Measurements from ENCODE around the gene BCAS1. TPM values are rescaled to one million over a fixed set of nuclear protein-coding genes. Genes with fewer than 3 reads are reported as not detected.

BCAS1 gene
- total RNA-seq, 1 experiment from 2014 or later, result 1.8 TPM

GRCh38 chr20:53942973-53943372 is 127.4 kb downstream of the BCAS1 start:
- Histone ChIP-seq H3K4me3 (no peak overlapping the region), H3K4me1 (replicated peaks) (peaks cover 30% of the 10 kb centered on the region), H3K36me3 (no peaks in the 10 kb centered on the region), H3K27me3 (replicated peaks) (no peaks in the 10 kb centered on the region), H3K9me3 (replicated peaks) (no peaks in the 10 kb centered on the region), H3K27ac (no peak overlapping the region)
- no peak for DNase-seq (ENCODE audit: low read depth in 1 of 2, low spot score in 2 of 2)

- H3K9me3 ChIP-seq (replicated peaks), result no peaks in the 10 kb centered on the region
- no peak overlapping the region for H3K27ac ChIP-seq
- no peak for DNase-seq (ENCODE audit: low read depth in 1 of 2, low spot score in 2 of 2)
- peaks cover 30% of the 10 kb centered on the region for H3K4me1 ChIP-seq (replicated peaks)
- H3K4me3 ChIP-seq, result no peak overlapping the region
- no peaks in the 10 kb centered on the region for H3K27me3 ChIP-seq (replicated peaks)
- H3K36me3 ChIP-seq, result no peaks in the 10 kb centered on the region
Observed at GRCh38 chr20:53942472-53942816, 128.0 kb downstream of the BCAS1 start.

DNA sequence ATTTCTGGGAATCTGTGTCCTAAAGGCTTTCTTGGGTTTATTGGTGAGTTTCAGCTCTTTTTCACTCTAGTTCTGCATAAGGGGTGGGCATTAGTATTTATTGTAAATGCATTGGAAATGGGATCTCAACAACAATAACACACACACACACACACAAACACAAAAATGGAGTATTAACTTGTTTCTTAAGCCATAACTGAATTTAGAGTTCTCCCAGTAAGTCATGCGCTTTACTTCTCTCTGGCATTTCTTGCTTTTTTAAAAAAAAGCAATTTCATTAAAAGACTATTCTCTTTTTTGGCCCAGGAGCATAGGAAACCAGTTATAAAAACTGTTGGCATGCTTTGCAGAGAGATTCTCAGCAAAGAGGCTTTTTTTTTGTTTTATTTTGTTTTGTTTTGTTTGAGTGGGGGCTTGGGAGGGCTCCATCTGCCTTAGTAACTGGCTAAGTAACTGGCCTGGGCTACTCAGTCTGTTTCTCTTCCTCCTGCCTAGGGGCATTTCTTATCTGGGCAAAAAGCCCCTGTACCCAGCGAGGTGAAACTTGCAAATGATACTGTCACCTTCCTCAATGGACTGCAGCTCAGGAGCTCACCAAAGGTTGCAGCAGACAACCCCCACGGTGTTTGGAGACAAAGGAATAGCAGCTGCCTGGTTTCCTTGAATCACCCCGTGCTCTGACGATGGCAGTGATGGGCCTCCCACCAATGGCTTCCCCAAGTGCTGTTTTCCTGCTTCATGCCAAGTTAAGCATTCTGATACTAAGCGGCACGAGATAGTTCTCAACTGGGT is 128.5 kb downstream of the BCAS1 start:
- Histone ChIP-seq H3K4me3 (no peak overlapping the region), H3K9me3 (replicated peaks) (no peaks in the 10 kb centered on the region), H3K27me3 (replicated peaks) (no peaks in the 10 kb centered on the region), H3K27ac (peak overlapping the region; percentile 95), H3K36me3 (no peaks in the 10 kb centered on the region), H3K4me1 (replicated peaks) (peaks cover 30% of the 10 kb centered on the region)
- peak in 1 of 2 experiments; percentile 22 for DNase-seq (ENCODE audit: low read depth in 1 of 2, low spot score in 2 of 2)

DNA sequence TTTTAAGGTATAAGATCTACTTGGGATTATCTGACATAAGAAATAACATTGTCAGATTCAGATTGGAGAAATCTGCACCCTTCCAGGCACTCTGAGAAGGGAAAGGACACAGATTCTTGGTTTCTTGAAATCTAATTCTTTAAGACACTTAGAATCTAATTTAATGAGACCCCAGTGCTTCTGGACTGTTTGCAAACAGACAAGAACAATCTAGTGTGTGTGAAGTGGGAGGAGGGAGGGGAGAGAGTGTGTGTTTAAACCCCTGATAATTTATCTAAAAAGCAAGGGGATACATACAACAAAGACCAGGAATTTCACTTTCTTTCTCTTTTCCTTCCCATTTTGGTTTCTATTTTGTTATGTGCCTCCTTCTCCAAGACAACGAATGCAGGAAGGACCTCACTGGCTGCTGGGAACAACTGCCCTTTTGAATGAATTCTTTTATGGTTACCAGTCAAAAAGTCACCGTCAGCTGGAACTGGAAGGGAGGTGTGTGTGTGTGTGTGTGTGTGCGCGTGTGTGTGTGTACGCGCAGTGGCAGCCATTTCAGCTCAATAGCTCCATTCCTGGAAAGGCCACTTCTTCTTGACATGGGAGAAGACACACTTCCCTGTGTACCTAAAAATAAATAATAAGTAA is 129.4 kb downstream of the BCAS1 start:
- Histone ChIP-seq H3K27me3 (replicated peaks) (no peaks in the 10 kb centered on the region), H3K36me3 (no peaks in the 10 kb centered on the region), H3K4me3 (peak overlapping the region; percentile 3; the same call in 1 of the 2 replicates), H3K27ac (peak overlapping the region; percentile 95), H3K4me1 (replicated peaks) (peaks cover 30% of the 10 kb centered on the region), H3K9me3 (replicated peaks) (no peaks in the 10 kb centered on the region)
- DNase-seq (ENCODE audit: low read depth in 1 of 2, low spot score in 2 of 2), result peak; percentile 86 to 89

DNA sequence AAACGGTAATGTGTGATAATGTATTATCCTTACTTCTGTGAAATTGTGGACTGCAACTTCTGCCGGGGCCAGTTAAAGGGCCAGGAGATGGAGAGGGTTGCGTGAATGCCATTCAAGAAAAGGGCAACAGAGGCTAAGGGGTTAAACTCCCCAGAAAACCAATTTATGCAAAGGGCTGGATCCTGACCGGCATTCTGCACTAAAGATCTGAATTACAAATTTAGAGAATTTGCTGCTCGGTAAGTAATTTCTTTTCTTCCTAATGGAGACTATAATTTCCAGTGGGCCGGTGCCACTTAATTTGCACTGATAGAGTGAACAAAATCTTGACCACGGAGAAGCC is 130.1 kb downstream of the BCAS1 start:
- no peak overlapping the region for H3K4me3 ChIP-seq
- H3K27me3 ChIP-seq (replicated peaks), result no peaks in the 10 kb centered on the region
- peaks cover 30% of the 10 kb centered on the region for H3K4me1 ChIP-seq (replicated peaks)
- H3K9me3 ChIP-seq (replicated peaks), result no peaks in the 10 kb centered on the region
- no peaks in the 10 kb centered on the region for H3K36me3 ChIP-seq
- peak overlapping the region; percentile 95 for H3K27ac ChIP-seq
- no peak for DNase-seq (ENCODE audit: low read depth in 1 of 2, low spot score in 2 of 2)

- Histone ChIP-seq H3K4me3 (no peak overlapping the region), H3K4me1 (replicated peaks) (peaks cover 35% of the 10 kb centered on the region), H3K27ac (peak overlapping the region; percentile 95)
Observed at GRCh38 chr20:53939572-53940359, 130.6 kb downstream of the BCAS1 start.

GRCh38 chr20:53939190-53939571 is 131.2 kb downstream of the BCAS1 start:
- peak overlapping the region; percentile 95 for H3K27ac ChIP-seq
- DNase-seq (ENCODE audit: low read depth in 1 of 2, low spot score in 2 of 2), result no peak
- no peak overlapping the region for H3K4me3 ChIP-seq
- no peaks in the 10 kb centered on the region for H3K27me3 ChIP-seq (replicated peaks)
- H3K9me3 ChIP-seq (replicated peaks), result no peaks in the 10 kb centered on the region
- H3K36me3 ChIP-seq, result no peaks in the 10 kb centered on the region
- H3K4me1 ChIP-seq (replicated peaks), result peaks cover 41% of the 10 kb centered on the region

More at GRCh38 chr20:53939572-53940359, 130.6 kb downstream of the BCAS1 start:
- peak; percentile 90 to 91 for DNase-seq (ENCODE audit: low read depth in 1 of 2, low spot score in 2 of 2)
- Histone ChIP-seq H3K9me3 (replicated peaks) (no peaks in the 10 kb centered on the region), H3K27me3 (replicated peaks) (no peaks in the 10 kb centered on the region), H3K36me3 (no peaks in the 10 kb centered on the region)

- Histone ChIP-seq H3K4me1 (replicated peaks) (peaks cover 45% of the 10 kb centered on the region), H3K4me3 (no peak overlapping the region), H3K36me3 (no peaks in the 10 kb centered on the region), H3K27ac (no peak overlapping the region), H3K27me3 (replicated peaks) (no peaks in the 10 kb centered on the region), H3K9me3 (replicated peaks) (no peaks in the 10 kb centered on the region)
- DNase-seq (ENCODE audit: low read depth in 1 of 2, low spot score in 2 of 2), result no peak
Observed at GRCh38 chr20:53938739-53939138, 131.7 kb downstream of the BCAS1 start.

DNA sequence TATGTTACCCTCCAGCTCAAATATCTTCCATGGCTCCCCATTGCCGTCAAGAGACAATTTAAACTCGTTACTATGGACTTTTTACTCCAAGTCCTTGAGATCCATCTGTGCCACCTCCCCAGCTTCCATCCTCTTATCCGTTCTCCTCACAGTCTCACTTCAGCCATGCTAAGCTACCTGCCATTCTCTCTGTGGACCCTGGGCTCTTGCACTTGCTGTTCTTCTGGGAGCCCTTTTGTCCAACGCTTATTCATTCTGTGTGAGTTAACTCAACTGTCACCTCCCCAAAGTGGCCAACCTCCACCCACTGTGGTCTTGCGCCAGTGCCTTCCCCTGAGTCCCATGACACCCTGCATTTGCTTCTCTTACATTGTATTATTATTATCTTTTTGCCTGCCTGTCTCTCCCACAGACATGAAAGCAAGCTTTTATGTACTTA is 132.4 kb downstream of the BCAS1 start:
- DNase-seq (ENCODE audit: low read depth in 1 of 2, low spot score in 2 of 2), result no peak
- no peaks in the 10 kb centered on the region for H3K36me3 ChIP-seq
- no peak overlapping the region for H3K4me3 ChIP-seq
- no peaks in the 10 kb centered on the region for H3K9me3 ChIP-seq (replicated peaks)
- H3K27ac ChIP-seq, result no peak overlapping the region
- no peaks in the 10 kb centered on the region for H3K27me3 ChIP-seq (replicated peaks)
- H3K4me1 ChIP-seq (replicated peaks), result peaks cover 45% of the 10 kb centered on the region

DNA sequence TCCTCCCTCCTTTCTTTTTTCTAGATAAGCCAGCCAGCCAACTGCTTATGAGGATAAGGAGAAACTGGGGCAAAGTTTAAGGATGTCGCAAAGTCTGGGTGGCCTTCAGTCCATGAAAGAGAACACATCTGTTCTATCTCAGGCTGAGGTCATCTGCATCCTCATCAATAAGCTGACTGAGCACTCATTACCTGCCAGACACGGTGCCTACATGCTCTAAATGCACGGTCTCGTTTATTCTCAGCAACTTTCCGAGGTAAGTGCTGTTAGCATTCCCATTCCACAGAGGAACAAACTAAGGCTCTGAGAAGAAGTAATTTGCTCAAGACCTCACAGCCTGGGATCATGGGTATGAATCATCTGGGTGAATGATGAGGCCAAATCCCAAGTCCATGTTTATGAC is 133.1 kb downstream of the BCAS1 start:
- Histone ChIP-seq H3K27me3 (replicated peaks) (no peaks in the 10 kb centered on the region), H3K4me1 (replicated peaks) (peaks cover 45% of the 10 kb centered on the region), H3K27ac (no peak overlapping the region), H3K4me3 (no peak overlapping the region), H3K9me3 (replicated peaks) (no peaks in the 10 kb centered on the region), H3K36me3 (no peaks in the 10 kb centered on the region)
- no peak for DNase-seq (ENCODE audit: low read depth in 1 of 2, low spot score in 2 of 2)

DNA sequence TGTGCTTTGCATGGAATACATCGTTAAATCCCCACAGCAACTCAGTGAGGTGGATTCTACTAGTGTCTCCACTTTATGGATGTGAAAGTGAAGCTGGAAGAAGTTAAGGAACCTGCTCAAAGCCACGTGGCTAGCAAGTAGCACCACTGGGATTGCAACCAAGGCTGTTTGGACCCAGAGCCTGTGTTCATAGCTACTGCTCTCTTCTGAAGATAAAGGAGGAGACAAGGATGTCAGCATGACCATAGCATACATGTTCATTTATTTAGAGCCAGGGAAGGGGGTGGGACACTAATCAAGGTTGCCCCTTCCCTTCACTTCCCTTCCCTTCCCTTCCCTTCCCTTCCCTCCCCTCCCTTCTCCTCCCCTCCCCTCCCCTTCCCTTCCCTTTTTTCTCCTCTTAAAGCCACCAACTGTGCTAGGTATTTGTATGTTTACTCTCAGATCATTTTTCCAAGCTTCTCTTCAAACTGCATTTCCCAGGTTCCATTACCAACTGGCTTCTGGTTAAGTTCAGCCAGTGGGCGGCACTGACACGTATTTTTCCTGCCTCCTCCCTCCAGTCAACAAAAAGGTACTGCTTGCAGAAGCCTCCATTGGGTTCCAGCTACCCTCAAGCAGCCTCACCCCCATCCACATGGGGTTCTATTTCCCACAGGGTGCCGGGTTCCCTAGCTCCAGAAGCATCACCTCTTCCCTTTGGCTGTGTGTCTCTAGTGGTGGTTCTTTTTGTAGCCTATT is 134.9 kb downstream of the BCAS1 start:
- Histone ChIP-seq H3K4me3 (no peak overlapping the region), H3K27ac (no peak overlapping the region), H3K9me3 (replicated peaks) (no peaks in the 10 kb centered on the region), H3K27me3 (replicated peaks) (no peaks in the 10 kb centered on the region), H3K36me3 (no peaks in the 10 kb centered on the region), H3K4me1 (replicated peaks) (peaks cover 36% of the 10 kb centered on the region)
- peak in 1 of 2 experiments; percentile 16 for DNase-seq (ENCODE audit: low read depth in 1 of 2, low spot score in 2 of 2)

- no peak overlapping the region for H3K4me3 ChIP-seq
- peak; percentile 57 to 59 for DNase-seq (ENCODE audit: low read depth in 1 of 2, low spot score in 2 of 2)
- peaks cover 30% of the 10 kb centered on the region for H3K4me1 ChIP-seq (replicated peaks)
Observed at GRCh38 chr20:53934421-53935343, 135.7 kb downstream of the BCAS1 start.

More at GRCh38 chr20:53934421-53935343, 135.7 kb downstream of the BCAS1 start:
- H3K27ac ChIP-seq, result peak overlapping the region; percentile 35
- H3K27me3 ChIP-seq (replicated peaks), result no peaks in the 10 kb centered on the region
- no peaks in the 10 kb centered on the region for H3K36me3 ChIP-seq
- no peaks in the 10 kb centered on the region for H3K9me3 ChIP-seq (replicated peaks)
